GM23338 (cell line): ENCODE data around the gene CELF4. TPM values are rescaled to one million over a fixed set of nuclear protein-coding genes. Genes with fewer than 3 reads are reported as not detected.

Experiments used
- ATAC-seq: fragments of 200-7000 bp; cut with Tn5 transposase; 3 replicates; pipeline ENCODE4 v1.9.1; 2020
- DNase-seq: peaks from one replicate; pipeline ENCODE4 v3.0.0-alpha.2; 2015; ENCODE audit warnings: low spot score
- H2AFZ ChIP-seq: fragments of 200-600 bp; sonication (generic); 2 replicates; pipeline ENCODE4 v1.8.0; 2016; ENCODE audit warnings: antibody characterized with exemption, mild to moderate bottlenecking, moderate library complexity
- H3F3A ChIP-seq: fragments of 200-600 bp; sonication (generic); replicated peaks from 2 replicates; pipeline ENCODE4 v1.8.0; 2017; ENCODE audit warnings: antibody characterized with exemption, mixed run types, low read depth
- H3K27ac ChIP-seq: fragments of 200-600 bp; sonication (generic); 2 replicates; pipeline ENCODE4 v1.6.1; 2016; ENCODE audit warnings: low read depth
- H3K27me3 ChIP-seq: fragments of 200-600 bp; sonication (generic); 2 replicates; pipeline ENCODE4 v1.8.0; 2016; ENCODE audit warnings: mild to moderate bottlenecking, mixed run types, moderate library complexity; ENCODE audit not compliant: insufficient read depth
- H3K36me3 ChIP-seq: fragments of 200-600 bp; sonication (generic); 2 replicates; pipeline ENCODE4 v1.8.0; 2016; ENCODE audit warnings: mild to moderate bottlenecking; ENCODE audit not compliant: insufficient read depth
- H3K4me1 ChIP-seq: fragments of 200-600 bp; sonication (generic); 2 replicates; pipeline ENCODE4 v1.8.0; 2016; ENCODE audit warnings: mild to moderate bottlenecking, moderate library complexity; ENCODE audit not compliant: insufficient read depth
- H3K4me2 ChIP-seq: fragments of 200-600 bp; sonication (generic); 2 replicates; pipeline ENCODE4 v1.7.1; 2017; ENCODE audit warnings: mixed run types
- H3K4me3 ChIP-seq: fragments of 200-600 bp; sonication (generic); 2 replicates; pipeline ENCODE4 v1.6.1; 2016; ENCODE audit warnings: mixed run types
- H3K79me2 ChIP-seq: fragments of 200-600 bp; sonication (generic); replicated peaks from 2 replicates; pipeline ENCODE4 v1.8.0; 2017; ENCODE audit warnings: mild to moderate bottlenecking; ENCODE audit not compliant: insufficient read depth
- H3K9me2 ChIP-seq: fragments of 200-600 bp; sonication (generic); 2 replicates; pipeline ENCODE4 v1.8.0; 2017; ENCODE audit not compliant: insufficient read depth
- H4K20me1 ChIP-seq: fragments of 200-600 bp; sonication (generic); replicated peaks from 2 replicates; pipeline ENCODE4 v1.8.0; 2017; ENCODE audit warnings: mild to moderate bottlenecking; ENCODE audit not compliant: insufficient read depth
- H3K27ac Mint-ChIP-seq: 2 replicates; pipeline ENCODE4 v1.8.0; 2020; ENCODE audit warnings: inconsistent platforms, mild to moderate bottlenecking, moderate library complexity, mixed read lengths
- H3K27me3 Mint-ChIP-seq: 3 replicates; pipeline ENCODE4 v1.8.0; 2022; ENCODE audit warnings: low read depth, mild to moderate bottlenecking, moderate library complexity, mixed read lengths, inconsistent platforms; ENCODE audit not compliant: insufficient read depth, poor library complexity
- H3K36me3 Mint-ChIP-seq: 3 replicates; pipeline ENCODE4 v1.8.0; 2021; ENCODE audit warnings: low read depth, mild to moderate bottlenecking, inconsistent platforms, moderate library complexity, mixed read lengths
- H3K4me1 Mint-ChIP-seq: 3 replicates; pipeline ENCODE4 v1.8.0; 2020; ENCODE audit warnings: mild to moderate bottlenecking, inconsistent platforms, mixed read lengths
- H3K4me3 Mint-ChIP-seq: 3 replicates; pipeline ENCODE4 v1.8.0; 2021; ENCODE audit warnings: moderate library complexity, mild to moderate bottlenecking, inconsistent platforms, mixed read lengths
- H3K9me3 Mint-ChIP-seq: 3 replicates; pipeline ENCODE4 v1.8.0; 2020; ENCODE audit warnings: moderate library complexity, mild to moderate bottlenecking, inconsistent platforms, mixed read lengths
- CREB1 ChIP-seq: fragments of 250-450 bp; sonication (Bioruptor Pico); IDR thresholded peaks from 2 replicates; pipeline ENCODE4 v1.5.0; 2020; ENCODE audit warnings: low read depth, mild to moderate bottlenecking, moderate library complexity
- EZH2 ChIP-seq: fragments of 200-600 bp; sonication (generic); IDR thresholded peaks from one replicate; pipeline ENCODE4 v1.8.0; 2017; ENCODE audit warnings: antibody characterized with exemption, mild to moderate bottlenecking, low read depth; ENCODE audit not compliant: unreplicated experiment
- EZH2phosphoT487 ChIP-seq: fragments of 200-600 bp; sonication (generic); IDR thresholded peaks from one replicate; pipeline ENCODE4 v1.8.1; 2018; ENCODE audit warnings: antibody characterized with exemption; ENCODE audit not compliant: unreplicated experiment
- JUNB ChIP-seq: IDR thresholded peaks from one replicate; pipeline ENCODE4 v1.6.1; 2016; ENCODE audit warnings: antibody characterized with exemption; ENCODE audit not compliant: unreplicated experiment
- NANOG ChIP-seq: IDR thresholded peaks from 2 replicates; pipeline ENCODE4 v1.6.1; 2016; ENCODE audit warnings: antibody characterized with exemption, borderline replicate concordance
- POLR2AphosphoS5 ChIP-seq: IDR thresholded peaks from 2 replicates; pipeline ENCODE4 v1.6.1; 2016; ENCODE audit warnings: antibody characterized with exemption, low read depth
- STAT1 ChIP-seq: IDR thresholded peaks from one replicate; pipeline ENCODE4 v1.6.1; 2016; ENCODE audit warnings: antibody characterized with exemption; ENCODE audit not compliant: unreplicated experiment
- ZNF114 ChIP-seq: fragments of 250-450 bp; sonication (Bioruptor Pico); IDR thresholded peaks from 2 replicates; pipeline ENCODE4 v1.5.0; 2020; ENCODE audit warnings: mild to moderate bottlenecking, moderate library complexity
- ZNF331 ChIP-seq: fragments of 250-450 bp; sonication (Bioruptor Pico); IDR thresholded peaks from 2 replicates; pipeline ENCODE4 v1.5.0; 2020; ENCODE audit warnings: low read depth, mild to moderate bottlenecking, moderate library complexity
- polyA plus RNA-seq: library from polyadenylated mRNA; unstranded; fragments of >200 nt; fragmentation: Nextera tagmentation; extraction: Ambion mirVana; gene quantifications from 2 replicates; pipeline ENCODE4 v1.2.1, GENCODE V29; 2016
- total RNA-seq: library from RNA; depleted of rRNA; stranded (reverse); fragments of >200 nt; shearing (Covaris generic); gene quantifications from 2 replicates; pipeline ENCODE4 v1.2.3, GENCODE V29; 2014
- TF ChIP-seq, protein P1 (sequence below): fragments of 250-450 bp; sonication (Bioruptor Pico); IDR thresholded peaks from 2 replicates; pipeline ENCODE4 v1.5.0; 2020; ENCODE audit warnings: mild to moderate bottlenecking, moderate library complexity
- TF ChIP-seq, protein P2 (sequence below): IDR thresholded peaks from 2 replicates; pipeline ENCODE4 v1.6.1; 2016; ENCODE audit warnings: antibody characterized with exemption
- TF ChIP-seq, protein P3 (sequence below): IDR thresholded peaks from one replicate; pipeline ENCODE4 v1.6.1; 2018; ENCODE audit warnings: antibody characterized with exemption; ENCODE audit not compliant: unreplicated experiment
- TF ChIP-seq, protein P4 (sequence below), 2 experiments: fragments of 200-600 bp in 1 of 2; sonication (generic) in 1 of 2; conservative IDR thresholded peaks; 2 replicates each; pipeline versions ENCODE4 v1.5.1 to v1.6.1; 2016 to 2017; ENCODE audit warnings: antibody characterized with exemption in 2 of 2, low read depth in 2 of 2, mild to moderate bottlenecking in 2 of 2, moderate library complexity in 1 of 2

Gene CELF4
- total and polyA plus RNA-seq, 2 experiments from 2014 or later, result 2.6 to 6.7 TPM

DNA sequence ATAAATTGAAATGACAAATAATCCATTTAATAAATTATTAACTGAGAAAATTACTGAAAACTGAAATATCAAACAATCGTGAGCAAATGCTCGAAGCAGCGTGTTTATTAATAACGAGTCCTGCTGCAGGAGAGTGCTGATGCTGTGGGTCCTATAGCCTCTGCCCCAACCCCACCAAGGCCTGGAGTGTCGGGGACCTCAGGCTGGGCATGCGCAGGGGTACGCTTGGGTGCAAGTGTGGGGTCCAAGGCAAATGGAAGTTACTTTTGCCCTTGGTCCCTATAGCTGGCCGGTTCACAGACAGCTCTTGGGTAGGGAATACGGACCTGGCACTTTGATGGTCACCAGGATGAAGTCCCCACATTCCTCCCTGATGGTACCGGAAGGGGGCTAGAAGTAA, 43.3 kb upstream of the CELF4 start:
- no peak for ATAC-seq
- H3K9me3 Mint-ChIP-seq, result peaks cover 3% of the 10 kb centered on the region; the same call in 2 of the 3 replicates
- Histone ChIP-seq H3K9me2 (peaks cover 7% of the 10 kb centered on the region; the same call in 1 of the 2 replicates), H2AFZ (no peak overlapping the region), H3F3A (no peaks in the 10 kb centered on the region), H3K4me2 (no peak overlapping the region), H3K27me3 (no peaks in the 10 kb centered on the region), H3K79me2 (no peaks in the 10 kb centered on the region), H3K4me1 (no peaks in the 10 kb centered on the region), H3K27ac (no peak overlapping the region), H4K20me1 (no peaks in the 10 kb centered on the region), H3K4me3 (no peak overlapping the region), H3K36me3 (no peaks in the 10 kb centered on the region)
- no peaks in the 10 kb centered on the region for H3K4me1 Mint-ChIP-seq
- no peak for TF ChIP-seq STAT1
- no peak for TF ChIP-seq POLR2AphosphoS5
- TF ChIP-seq, protein P1, sequence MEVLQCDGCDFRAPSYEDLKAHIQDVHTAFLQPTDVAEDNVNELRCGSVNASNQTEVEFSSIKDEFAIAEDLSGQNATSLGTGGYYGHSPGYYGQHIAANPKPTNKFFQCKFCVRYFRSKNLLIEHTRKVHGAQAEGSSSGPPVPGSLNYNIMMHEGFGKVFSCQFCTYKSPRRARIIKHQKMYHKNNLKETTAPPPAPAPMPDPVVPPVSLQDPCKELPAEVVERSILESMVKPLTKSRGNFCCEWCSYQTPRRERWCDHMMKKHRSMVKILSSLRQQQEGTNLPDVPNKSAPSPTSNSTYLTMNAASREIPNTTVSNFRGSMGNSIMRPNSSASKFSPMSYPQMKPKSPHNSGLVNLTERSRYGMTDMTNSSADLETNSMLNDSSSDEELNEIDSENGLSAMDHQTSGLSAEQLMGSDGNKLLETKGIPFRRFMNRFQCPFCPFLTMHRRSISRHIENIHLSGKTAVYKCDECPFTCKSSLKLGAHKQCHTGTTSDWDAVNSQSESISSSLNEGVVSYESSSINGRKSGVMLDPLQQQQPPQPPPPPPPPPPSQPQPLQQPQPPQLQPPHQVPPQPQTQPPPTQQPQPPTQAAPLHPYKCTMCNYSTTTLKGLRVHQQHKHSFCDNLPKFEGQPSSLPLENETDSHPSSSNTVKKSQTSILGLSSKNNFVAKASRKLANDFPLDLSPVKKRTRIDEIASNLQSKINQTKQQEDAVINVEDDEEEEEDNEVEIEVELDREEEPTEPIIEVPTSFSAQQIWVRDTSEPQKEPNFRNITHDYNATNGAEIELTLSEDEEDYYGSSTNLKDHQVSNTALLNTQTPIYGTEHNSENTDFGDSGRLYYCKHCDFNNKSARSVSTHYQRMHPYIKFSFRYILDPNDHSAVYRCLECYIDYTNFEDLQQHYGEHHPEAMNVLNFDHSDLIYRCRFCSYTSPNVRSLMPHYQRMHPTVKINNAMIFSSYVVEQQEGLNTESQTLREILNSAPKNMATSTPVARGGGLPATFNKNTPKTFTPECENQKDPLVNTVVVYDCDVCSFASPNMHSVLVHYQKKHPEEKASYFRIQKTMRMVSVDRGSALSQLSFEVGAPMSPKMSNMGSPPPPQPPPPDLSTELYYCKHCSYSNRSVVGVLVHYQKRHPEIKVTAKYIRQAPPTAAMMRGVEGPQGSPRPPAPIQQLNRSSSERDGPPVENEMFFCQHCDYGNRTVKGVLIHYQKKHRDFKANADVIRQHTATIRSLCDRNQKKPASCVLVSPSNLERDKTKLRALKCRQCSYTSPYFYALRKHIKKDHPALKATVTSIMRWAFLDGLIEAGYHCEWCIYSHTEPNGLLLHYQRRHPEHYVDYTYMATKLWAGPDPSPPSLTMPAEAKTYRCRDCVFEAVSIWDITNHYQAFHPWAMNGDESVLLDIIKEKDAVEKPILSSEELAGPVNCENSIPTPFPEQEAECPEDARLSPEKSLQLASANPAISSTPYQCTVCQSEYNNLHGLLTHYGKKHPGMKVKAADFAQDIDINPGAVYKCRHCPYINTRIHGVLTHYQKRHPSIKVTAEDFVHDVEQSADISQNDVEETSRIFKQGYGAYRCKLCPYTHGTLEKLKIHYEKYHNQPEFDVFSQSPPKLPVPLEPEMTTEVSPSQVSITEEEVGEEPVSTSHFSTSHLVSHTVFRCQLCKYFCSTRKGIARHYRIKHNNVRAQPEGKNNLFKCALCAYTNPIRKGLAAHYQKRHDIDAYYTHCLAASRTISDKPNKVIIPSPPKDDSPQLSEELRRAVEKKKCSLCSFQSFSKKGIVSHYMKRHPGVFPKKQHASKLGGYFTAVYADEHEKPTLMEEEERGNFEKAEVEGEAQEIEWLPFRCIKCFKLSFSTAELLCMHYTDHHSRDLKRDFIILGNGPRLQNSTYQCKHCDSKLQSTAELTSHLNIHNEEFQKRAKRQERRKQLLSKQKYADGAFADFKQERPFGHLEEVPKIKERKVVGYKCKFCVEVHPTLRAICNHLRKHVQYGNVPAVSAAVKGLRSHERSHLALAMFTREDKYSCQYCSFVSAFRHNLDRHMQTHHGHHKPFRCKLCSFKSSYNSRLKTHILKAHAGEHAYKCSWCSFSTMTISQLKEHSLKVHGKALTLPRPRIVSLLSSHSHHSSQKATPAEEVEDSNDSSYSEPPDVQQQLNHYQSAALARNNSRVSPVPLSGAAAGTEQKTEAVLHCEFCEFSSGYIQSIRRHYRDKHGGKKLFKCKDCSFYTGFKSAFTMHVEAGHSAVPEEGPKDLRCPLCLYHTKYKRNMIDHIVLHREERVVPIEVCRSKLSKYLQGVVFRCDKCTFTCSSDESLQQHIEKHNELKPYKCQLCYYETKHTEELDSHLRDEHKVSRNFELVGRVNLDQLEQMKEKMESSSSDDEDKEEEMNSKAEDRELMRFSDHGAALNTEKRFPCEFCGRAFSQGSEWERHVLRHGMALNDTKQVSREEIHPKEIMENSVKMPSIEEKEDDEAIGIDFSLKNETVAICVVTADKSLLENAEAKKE (CRISPR knock-in tag), result no peak
- TF ChIP-seq EZH2phosphoT487, result no peak
- TF ChIP-seq, protein P2, sequence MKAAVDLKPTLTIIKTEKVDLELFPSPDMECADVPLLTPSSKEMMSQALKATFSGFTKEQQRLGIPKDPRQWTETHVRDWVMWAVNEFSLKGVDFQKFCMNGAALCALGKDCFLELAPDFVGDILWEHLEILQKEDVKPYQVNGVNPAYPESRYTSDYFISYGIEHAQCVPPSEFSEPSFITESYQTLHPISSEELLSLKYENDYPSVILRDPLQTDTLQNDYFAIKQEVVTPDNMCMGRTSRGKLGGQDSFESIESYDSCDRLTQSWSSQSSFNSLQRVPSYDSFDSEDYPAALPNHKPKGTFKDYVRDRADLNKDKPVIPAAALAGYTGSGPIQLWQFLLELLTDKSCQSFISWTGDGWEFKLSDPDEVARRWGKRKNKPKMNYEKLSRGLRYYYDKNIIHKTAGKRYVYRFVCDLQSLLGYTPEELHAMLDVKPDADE, result no peak
- TF ChIP-seq CREB1 (CRISPR knock-in tag), result no peak
- TF ChIP-seq ZNF331, result no peak
- no peak for TF ChIP-seq NANOG
- no peak for TF ChIP-seq EZH2
- TF ChIP-seq, protein P3, sequence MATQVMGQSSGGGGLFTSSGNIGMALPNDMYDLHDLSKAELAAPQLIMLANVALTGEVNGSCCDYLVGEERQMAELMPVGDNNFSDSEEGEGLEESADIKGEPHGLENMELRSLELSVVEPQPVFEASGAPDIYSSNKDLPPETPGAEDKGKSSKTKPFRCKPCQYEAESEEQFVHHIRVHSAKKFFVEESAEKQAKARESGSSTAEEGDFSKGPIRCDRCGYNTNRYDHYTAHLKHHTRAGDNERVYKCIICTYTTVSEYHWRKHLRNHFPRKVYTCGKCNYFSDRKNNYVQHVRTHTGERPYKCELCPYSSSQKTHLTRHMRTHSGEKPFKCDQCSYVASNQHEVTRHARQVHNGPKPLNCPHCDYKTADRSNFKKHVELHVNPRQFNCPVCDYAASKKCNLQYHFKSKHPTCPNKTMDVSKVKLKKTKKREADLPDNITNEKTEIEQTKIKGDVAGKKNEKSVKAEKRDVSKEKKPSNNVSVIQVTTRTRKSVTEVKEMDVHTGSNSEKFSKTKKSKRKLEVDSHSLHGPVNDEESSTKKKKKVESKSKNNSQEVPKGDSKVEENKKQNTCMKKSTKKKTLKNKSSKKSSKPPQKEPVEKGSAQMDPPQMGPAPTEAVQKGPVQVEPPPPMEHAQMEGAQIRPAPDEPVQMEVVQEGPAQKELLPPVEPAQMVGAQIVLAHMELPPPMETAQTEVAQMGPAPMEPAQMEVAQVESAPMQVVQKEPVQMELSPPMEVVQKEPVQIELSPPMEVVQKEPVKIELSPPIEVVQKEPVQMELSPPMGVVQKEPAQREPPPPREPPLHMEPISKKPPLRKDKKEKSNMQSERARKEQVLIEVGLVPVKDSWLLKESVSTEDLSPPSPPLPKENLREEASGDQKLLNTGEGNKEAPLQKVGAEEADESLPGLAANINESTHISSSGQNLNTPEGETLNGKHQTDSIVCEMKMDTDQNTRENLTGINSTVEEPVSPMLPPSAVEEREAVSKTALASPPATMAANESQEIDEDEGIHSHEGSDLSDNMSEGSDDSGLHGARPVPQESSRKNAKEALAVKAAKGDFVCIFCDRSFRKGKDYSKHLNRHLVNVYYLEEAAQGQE, result no peak
- TF ChIP-seq, protein P4, sequence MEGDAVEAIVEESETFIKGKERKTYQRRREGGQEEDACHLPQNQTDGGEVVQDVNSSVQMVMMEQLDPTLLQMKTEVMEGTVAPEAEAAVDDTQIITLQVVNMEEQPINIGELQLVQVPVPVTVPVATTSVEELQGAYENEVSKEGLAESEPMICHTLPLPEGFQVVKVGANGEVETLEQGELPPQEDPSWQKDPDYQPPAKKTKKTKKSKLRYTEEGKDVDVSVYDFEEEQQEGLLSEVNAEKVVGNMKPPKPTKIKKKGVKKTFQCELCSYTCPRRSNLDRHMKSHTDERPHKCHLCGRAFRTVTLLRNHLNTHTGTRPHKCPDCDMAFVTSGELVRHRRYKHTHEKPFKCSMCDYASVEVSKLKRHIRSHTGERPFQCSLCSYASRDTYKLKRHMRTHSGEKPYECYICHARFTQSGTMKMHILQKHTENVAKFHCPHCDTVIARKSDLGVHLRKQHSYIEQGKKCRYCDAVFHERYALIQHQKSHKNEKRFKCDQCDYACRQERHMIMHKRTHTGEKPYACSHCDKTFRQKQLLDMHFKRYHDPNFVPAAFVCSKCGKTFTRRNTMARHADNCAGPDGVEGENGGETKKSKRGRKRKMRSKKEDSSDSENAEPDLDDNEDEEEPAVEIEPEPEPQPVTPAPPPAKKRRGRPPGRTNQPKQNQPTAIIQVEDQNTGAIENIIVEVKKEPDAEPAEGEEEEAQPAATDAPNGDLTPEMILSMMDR (conservative IDR thresholded peaks at IDR 0.05; ENCODE audit: low read depth in 2 of 2), result no peak
- no peak for TF ChIP-seq JUNB
- TF ChIP-seq ZNF114 (CRISPR knock-in tag), result no peak
- H3K27ac Mint-ChIP-seq, result no peak overlapping the region
- H3K27me3 Mint-ChIP-seq, result peaks cover 3% of the 10 kb centered on the region
- no peak for DNase-seq
- 0 out of 3 replicates have a peak, but pooled peaks cover 3% of the 10 kb centered on the region for H3K36me3 Mint-ChIP-seq
- H3K4me3 Mint-ChIP-seq, result no peak overlapping the region
